HepG2 (cell line): Measurements from ENCODE around the gene TRIM23. TPM values are rescaled to one million over a fixed set of nuclear protein-coding genes. Genes with fewer than 3 reads are reported as not detected.

ENCODE experiments used
- ATAC-seq: fragments of 200-7000 bp; cut with Tn5 transposase; 3 replicates; pipeline ENCODE4 v1.9.1; 2020; ENCODE audit warnings: mild to moderate bottlenecking, moderate library complexity
- BruUV-seq: library from RNA; stranded (reverse); fragments of 400-500 nt; replicated peaks from 2 replicates; lab custom pipeline; 2021; lab: Mats Ljungman, UMichigan
- CTCF ChIA-PET: fragments of 300-600 bp; formaldehyde crosslinking; extraction: SDS; loops from one replicate; lab custom pipeline; 2021; ENCODE audit warnings: low total read pairs, inconsistent platforms, low intra/inter-chr PET ratio; lab: Yijun Ruan, JAX
- POLR2A ChIA-PET: fragments of 350-600 bp; sonication (Branson Sonifier 250); formaldehyde crosslinking; loops from one replicate; lab custom pipeline; 2020; ENCODE audit warnings: antibody characterized with exemption, inconsistent platforms; lab: Yijun Ruan, JAX
- DNase-seq: peaks from one replicate; pipeline ENCODE4 v3.0.0-alpha.2; 2015; ENCODE audit warnings: low spot score
- FAIRE-seq: peaks from 3 replicates; lab custom pipeline; 2011; peaks lifted over from hg19 to GRCh38; lab: Jason Lieb, UNC
- H2AFZ ChIP-seq: one replicate; pipeline ENCODE4 v1.6.1; 2011; ENCODE audit warnings: low read length, inconsistent platforms
- H3K27ac ChIP-seq: fragments of 300-600 bp; 3 replicates; pipeline ENCODE4 v1.8.0; 2011; ENCODE audit warnings: mixed run types, mild to moderate bottlenecking, mixed read lengths, low read length, inconsistent platforms; ENCODE audit not compliant: insufficient read depth; ENCODE audit errors: extremely low read length
- H3K27me3 ChIP-seq, 2 experiments: fragments of 200-600 bp in 1 of 2; 2 replicates in 1 of 2; 3 replicates in 1 of 2; pipeline versions ENCODE4 v1.6.0 to v1.8.0; 2011; ENCODE audit warnings: low read length in 2 of 2, mild to moderate bottlenecking in 2 of 2, moderate library complexity in 2 of 2, inconsistent platforms in 1 of 2; ENCODE audit not compliant: insufficient read depth in 2 of 2, control insufficient read depth in 1 of 2
- H3K36me3 ChIP-seq, 2 experiments: fragments of 200-600 bp in 1 of 2; replicated peaks in 1 of 2; 2 replicates in 1 of 2; 3 replicates in 1 of 2; pipeline versions ENCODE4 v1.5.1 to v1.8.0; 2011; ENCODE audit warnings: low read length in 2 of 2, inconsistent platforms in 1 of 2; ENCODE audit not compliant: insufficient read depth in 2 of 2, control insufficient read depth in 1 of 2
- H3K4me1 ChIP-seq: 2 replicates; pipeline ENCODE4 v1.5.1; 2012; ENCODE audit warnings: low read length, inconsistent platforms; ENCODE audit not compliant: insufficient read depth
- H3K4me2 ChIP-seq: 2 replicates; pipeline ENCODE4 v1.6.0; 2011; ENCODE audit warnings: low read depth, low read length, inconsistent platforms
- H3K4me3 ChIP-seq, 3 experiments: fragments of 200-600 bp in 1 of 3; sonication (generic), shearing (Covaris generic) in 1 of 3; replicated peaks in 1 of 3; 2 replicates each; pipeline ENCODE4 v1.5.1; 2011 to 2016; ENCODE audit warnings: low read length in 3 of 3, inconsistent platforms in 2 of 3, low read depth in 2 of 3, mild to moderate bottlenecking in 2 of 3, control low read depth in 1 of 3, mixed read lengths in 1 of 3; ENCODE audit not compliant: insufficient read depth in 1 of 3
- H3K79me2 ChIP-seq: one replicate; pipeline ENCODE4 v1.6.1; 2011; ENCODE audit warnings: low read length, inconsistent platforms; ENCODE audit not compliant: insufficient read depth
- H3K9ac ChIP-seq: 2 replicates; pipeline ENCODE4 v1.6.0; 2011; ENCODE audit warnings: mild to moderate bottlenecking, low read depth, low read length, inconsistent platforms; ENCODE audit not compliant: insufficient read depth
- H3K9me3 ChIP-seq: 2 replicates; pipeline ENCODE4 v1.5.1; 2012; ENCODE audit warnings: mild to moderate bottlenecking, low read length
- H4K20me1 ChIP-seq: 2 replicates; pipeline ENCODE4 v1.6.0; 2011; ENCODE audit warnings: inconsistent platforms, mild to moderate bottlenecking, low read length, moderate library complexity; ENCODE audit not compliant: insufficient read depth
- CREB3 ChIP-seq: sonication (generic); formaldehyde crosslinking; IDR thresholded peaks from 2 replicates; pipeline ENCODE4 v1.5.0; 2020; ENCODE audit warnings: missing genetic modification reagents
- GATAD2A ChIP-seq: IDR thresholded peaks from 2 replicates; pipeline ENCODE4 v1.6.1; 2016
- HIC2 ChIP-seq: sonication (generic); formaldehyde crosslinking; IDR thresholded peaks from 2 replicates; pipeline ENCODE4 v1.9.0; 2022; ENCODE audit warnings: low read depth, missing genetic modification reagents
- NCOA2 ChIP-seq: sonication (generic); formaldehyde crosslinking; IDR thresholded peaks from 2 replicates; pipeline ENCODE4 v1.8.0; 2022; ENCODE audit warnings: inconsistent platforms
- NFYB ChIP-seq: sonication (generic); formaldehyde crosslinking; IDR thresholded peaks from 2 replicates; pipeline ENCODE4 v1.4.0; 2020; ENCODE audit warnings: missing genetic modification reagents
- NPAS2 ChIP-seq: sonication (generic); formaldehyde crosslinking; IDR thresholded peaks from 2 replicates; pipeline ENCODE4 v1.8.0; 2022; ENCODE audit warnings: mild to moderate bottlenecking, missing genetic modification reagents, borderline replicate concordance
- POGZ ChIP-seq: sonication (generic); formaldehyde crosslinking; IDR thresholded peaks from 2 replicates; pipeline ENCODE4 v1.4.0; 2020; ENCODE audit warnings: mild to moderate bottlenecking, missing genetic modification reagents
- TGIF2 ChIP-seq: IDR thresholded peaks from 2 replicates; pipeline ENCODE4 v1.6.1; 2016; ENCODE audit warnings: control low read depth, missing compliant biosample characterization
- ZMYM2 ChIP-seq: sonication (generic); formaldehyde crosslinking; IDR thresholded peaks from 2 replicates; pipeline ENCODE4 v1.8.0; 2022; ENCODE audit warnings: mild to moderate bottlenecking, missing genetic modification reagents
- ZNF282 ChIP-seq: fragments of 450-650 bp; IDR thresholded peaks from 2 replicates; pipeline ENCODE4 v1.6.1; 2018; ENCODE audit not compliant: partially characterized antibody
- ZNF558 ChIP-seq: sonication (generic); formaldehyde crosslinking; IDR thresholded peaks from 2 replicates; pipeline ENCODE4 v1.9.0; 2022; ENCODE audit warnings: mild to moderate bottlenecking, missing genetic modification reagents, borderline replicate concordance
- ZNF710 ChIP-seq: sonication (generic); formaldehyde crosslinking; IDR thresholded peaks from 2 replicates; pipeline ENCODE4 v1.5.0; 2020; ENCODE audit warnings: mild to moderate bottlenecking, missing genetic modification reagents, borderline replicate concordance
- ZNF790 ChIP-seq: sonication (generic); formaldehyde crosslinking; IDR thresholded peaks from 2 replicates; pipeline ENCODE4 v1.8.0; 2022; ENCODE audit warnings: missing genetic modification reagents, mild to moderate bottlenecking, borderline replicate concordance
- ZSCAN12 ChIP-seq: sonication (generic); formaldehyde crosslinking; IDR thresholded peaks from 2 replicates; pipeline ENCODE4 v1.9.0; 2021; ENCODE audit warnings: mild to moderate bottlenecking, missing genetic modification reagents
- WGBS: methylation state at CpG from one replicate; pipeline ENCODE4 v1.1.6; 2017; ENCODE audit warnings: low lambda C conversion rate; 5-methylcytosine and 5-hydroxymethylcytosine counted together
- in situ Hi-C: cut with HindIII; loops from 2 replicates; pipeline ENCODE4 v1.10.0; 2017; ENCODE audit warnings: low pct_unique_long_range_greater_than_20kb; ENCODE audit not compliant: extremely low pct_ligation_motif_present
- intact Hi-C: fragments of 100-400 bp; cut with micrococcal nuclease; formaldehyde crosslinking; loops from one replicate; pipeline ENCODE4 v1.10.0; 2022; ENCODE audit not compliant: unreplicated experiment
- polyA plus RNA-seq, 8 experiments: library from polyadenylated mRNA; depleted of rRNA in 3 of 8; stranded (reverse) in 7 of 8; unstranded in 1 of 8; fragments of >200 nt; fragmentation: Illumina TruSeq in 4 of 8; extraction: Trizol in 4 of 8; gene quantifications; 2 replicates each; pipeline versions ENCODE4 v1.2.1 to v1.2.3, GENCODE V29; 2011 to 2016; ENCODE audit warnings: low read depth in 4 of 8, missing spikeins in 1 of 8, mixed read lengths in 1 of 8; ENCODE audit not compliant: insufficient read depth in 1 of 8
- total RNA-seq, 5 experiments: library from RNA; depleted of rRNA; stranded (reverse); fragments of >200 nt; fragmentation: Illumina TruSeq; extraction: Trizol; gene quantifications; 2 replicates each; pipeline ENCODE4 v1.2.3, GENCODE V29; 2016; ENCODE audit warnings: low read depth in 1 of 5

TRIM23 gene
- total and polyA plus RNA-seq, 2 of the 13 experiments (the other 11 are each of a cell fraction or from before 2014, with no cell fraction given): 4.6 to 11.4 TPM

GRCh38 chr5:65624571-65625555, 730 bp upstream of the TRIM23 start, which contains the start of the genes SHLD3 and TRAPPC13 (continued):
- TF ChIP-seq HIC2 (CRISPR knock-in tag): no peak
- no peak for TF ChIP-seq ZMYM2 (CRISPR knock-in tag)
- no peak for TF ChIP-seq ZNF282
- TF ChIP-seq NPAS2 (CRISPR knock-in tag): no peak
- no peak; the same call in 1 of the 2 replicates for TF ChIP-seq GATAD2A (CRISPR knock-in tag)

- peak overlapping the region; percentile 83 for H3K4me2 ChIP-seq
- TF ChIP-seq ZNF790 (0 out of 2 replicates have a peak, but pooled peaks have one; percentile 14), NCOA2 (CRISPR knock-in tag) (no peak), NFYB (CRISPR knock-in tag) (no peak), ZNF710 (CRISPR knock-in tag) (no peak), ZSCAN12 (CRISPR knock-in tag) (0 out of 2 replicates have a peak, but pooled peaks have one; percentile 48), CREB3 (CRISPR knock-in tag) (0 out of 2 replicates have a peak, but pooled peaks have one; percentile 14), ZNF558 (CRISPR knock-in tag) (peak; percentile 44; the same call in 1 of the 2 replicates), POGZ (CRISPR knock-in tag) (0 out of 2 replicates have a peak, but pooled peaks have one; percentile 9), TGIF2 (CRISPR knock-in tag) (no peak)
- TF ChIP-seq, all 625 proteins: peak for 5
- no TSS peak for BruUV-seq
- DNase-seq (no peak), ATAC-seq (peak; percentile 30), FAIRE-seq (no peak)
- H3K27ac ChIP-seq: peak overlapping the region; percentile 95
- no peaks in the 10 kb centered on the region for H3K9me3 ChIP-seq
- H3K79me2 ChIP-seq: peaks cover 52% of the 10 kb centered on the region
- ChIA-PET POLR2A (interaction anchor here (0.9 to 1.7 kb wide), 4 partner anchors 10 to 61 kb away, joined by 3 to 11 read pairs (median 4); partner anchors contain the start of genes CENPK and PPWD1), CTCF (no interaction called here)
- in situ Hi-C loops (no loop called here), intact Hi-C loops (loop anchor here (5.0 to 10.0 kb wide), 2 partner anchors 61 to 301 kb away; partner anchors contain the start of genes CENPK, ERBIN and PPWD1)
- H3K4me1 ChIP-seq: peaks cover 28% of the 10 kb centered on the region
- H3K36me3 ChIP-seq: 0 out of 5 replicates have a peak, but pooled peaks cover 0 to 2% of the 10 kb centered on the region in 2 experiments
- no peak overlapping the region for H2AFZ ChIP-seq
- no peaks in the 10 kb centered on the region for H4K20me1 ChIP-seq
- peaks cover 0 to 4% of the 10 kb centered on the region in 2 experiments; a peak in 2 of 5 replicates for H3K27me3 ChIP-seq
- H3K4me3 ChIP-seq: peak overlapping the region; percentile 73 to 95 (median 90)
- WGBS: 0% methylated on average over 8 of the region's 9 CpGs
- H3K9ac ChIP-seq: peak overlapping the region; percentile 93
Observed at GRCh38 chr5:65623482-65623881, 651 bp downstream of the TRIM23 start.
